CD14-positive monocyte (primary cell): ENCODE measurements around the gene ETV1. TPM values are rescaled to one million over a fixed set of nuclear protein-coding genes. Genes with fewer than 3 reads are reported as not detected.

Source experiments
- DNase-seq, 3 donors: peaks; one replicate each; pipeline ENCODE4 v3.0.0-alpha.2; 2011 to 2022
- H2AFZ ChIP-seq: 2 replicates; pipeline ENCODE4 v1.6.0; 2012; ENCODE audit warnings: mild to moderate bottlenecking, low read depth, low read length, inconsistent platforms; ENCODE audit not compliant: insufficient read depth, poor library complexity, severe bottlenecking
- H3K27ac ChIP-seq, 2 donors: 1 replicate in 1 of 2; 2 replicates in 1 of 2; pipeline ENCODE4 v1.5.1; 2012 to 2013; ENCODE audit warnings: low read length in 2 of 2, control low read depth in 1 of 2, inconsistent platforms in 1 of 2, low read depth in 1 of 2, mild to moderate bottlenecking in 1 of 2
- H3K27me3 ChIP-seq, 2 donors: one replicate each; pipeline versions ENCODE4 v1.6.0 to v1.6.1; 2011 to 2013; ENCODE audit warnings: low read length in 2 of 2; ENCODE audit not compliant: control insufficient read depth in 2 of 2, insufficient read depth in 2 of 2
- H3K36me3 ChIP-seq, 2 donors: replicated peaks in 1 of 2; 1 replicate in 1 of 2; 2 replicates in 1 of 2; pipeline versions ENCODE4 v1.5.1 to v1.6.1; 2012 to 2013; ENCODE audit warnings: low read length in 2 of 2, control low read depth in 1 of 2, inconsistent platforms in 1 of 2, mild to moderate bottlenecking in 1 of 2; ENCODE audit not compliant: insufficient read depth in 2 of 2, control insufficient read depth in 1 of 2
- H3K4me1 ChIP-seq, 2 donors: 1 replicate in 1 of 2; 2 replicates in 1 of 2; pipeline versions ENCODE4 v1.5.1 to v1.6.1; 2012 to 2013; ENCODE audit warnings: low read length in 2 of 2, control low read depth in 1 of 2, inconsistent platforms in 1 of 2, mild to moderate bottlenecking in 1 of 2, moderate library complexity in 1 of 2; ENCODE audit not compliant: insufficient read depth in 2 of 2, control insufficient read depth in 1 of 2
- H3K4me2 ChIP-seq: replicated peaks from 2 replicates; pipeline ENCODE3; 2012; ENCODE audit warnings: low read length, moderate library complexity, mild to moderate bottlenecking; ENCODE audit not compliant: poor library complexity, severe bottlenecking; ENCODE audit errors: extremely low read depth
- H3K4me3 ChIP-seq, 3 experiments: fragments of 200-600 bp in 1 of 3; sonication (generic) in 1 of 3; replicated peaks in 1 of 3; 1 replicate in 2 of 3; 2 replicates in 1 of 3; pipeline ENCODE4 v1.5.1; 2011 to 2013; ENCODE audit warnings: low read length in 3 of 3, mild to moderate bottlenecking in 3 of 3, control low read depth in 2 of 3, low read depth in 2 of 3, inconsistent platforms in 1 of 3, moderate library complexity in 1 of 3
- H3K79me2 ChIP-seq: 2 replicates; pipeline ENCODE4 v1.6.0; 2012; ENCODE audit warnings: mild to moderate bottlenecking, control low read depth, inconsistent platforms, low read length, moderate library complexity; ENCODE audit not compliant: insufficient read depth
- H3K9ac ChIP-seq: 2 replicates; pipeline ENCODE4 v1.6.0; 2017; ENCODE audit warnings: low read length, mild to moderate bottlenecking; ENCODE audit not compliant: insufficient read depth, poor library complexity, severe bottlenecking
- H3K9me3 ChIP-seq, 2 donors: replicated peaks in 1 of 2; 1 replicate in 1 of 2; 2 replicates in 1 of 2; pipeline versions ENCODE4 v1.5.1 to v1.6.1; 2012 to 2013; ENCODE audit warnings: low read length in 2 of 2, control low read depth in 1 of 2; ENCODE audit not compliant: control insufficient read depth in 1 of 2, insufficient read depth in 1 of 2
- H4K20me1 ChIP-seq: 2 replicates; pipeline ENCODE4 v1.6.0; 2012; ENCODE audit warnings: mild to moderate bottlenecking, low read length, control low read depth, moderate library complexity; ENCODE audit not compliant: insufficient read depth
- H3K27ac Mint-ChIP-seq, 7 donors: one replicate each; pipeline ENCODE4 v1.8.0; 2020; ENCODE audit warnings: mild to moderate bottlenecking in 7 of 7, mixed read lengths in 7 of 7, moderate library complexity in 6 of 7, inconsistent platforms in 2 of 7
- H3K27me3 Mint-ChIP-seq, 3 donors: one replicate each; pipeline ENCODE4 v1.8.0; 2021 to 2022; ENCODE audit warnings: low read depth in 3 of 3, mild to moderate bottlenecking in 3 of 3, mixed read lengths in 3 of 3, moderate library complexity in 3 of 3, inconsistent platforms in 1 of 3
- H3K36me3 Mint-ChIP-seq, 2 donors: one replicate each; pipeline ENCODE4 v1.8.0; 2020; ENCODE audit warnings: mixed read lengths in 2 of 2, inconsistent platforms in 1 of 2, mild to moderate bottlenecking in 1 of 2
- H3K4me1 Mint-ChIP-seq: one replicate; pipeline ENCODE4 v1.8.0; 2020; ENCODE audit warnings: mild to moderate bottlenecking, mixed read lengths
- H3K4me3 Mint-ChIP-seq, 2 donors: one replicate each; pipeline ENCODE4 v1.8.0; 2020; ENCODE audit warnings: mild to moderate bottlenecking in 2 of 2, mixed read lengths in 2 of 2, moderate library complexity in 1 of 2
- H3K9me3 Mint-ChIP-seq, 7 donors: one replicate each; pipeline ENCODE4 v1.8.0; 2020 to 2022; ENCODE audit warnings: mixed read lengths in 7 of 7, mild to moderate bottlenecking in 6 of 7, moderate library complexity in 6 of 7, inconsistent platforms in 2 of 7
- CTCF ChIP-seq: fragments of 200-600 bp; IDR thresholded peaks from one replicate; pipeline ENCODE4 v1.8.0; 2022; ENCODE audit warnings: antibody characterized with exemption, mild to moderate bottlenecking
- WGBS: methylation state at CpG from one replicate; pipeline ENCODE4 v1.1.5; 2013; ENCODE audit warnings: missing lambda C conversion rate; ENCODE audit not compliant: insufficient coverage; 5-methylcytosine and 5-hydroxymethylcytosine counted together
- intact Hi-C, 2 donors: fragments of 100-400 bp; cut with micrococcal nuclease; formaldehyde crosslinking; loops; one replicate each; pipeline versions ENCODE4 v1.15.0 to v1.15.1; 2023
- polyA plus RNA-seq, 3 donors: library from polyadenylated mRNA; depleted of rRNA in 1 of 3; unstranded in 2 of 3; stranded (reverse) in 1 of 3; fragments of 300-500 nt in 2 of 3; fragments of >200 nt in 1 of 3; fragmentation: Illumina TruSeq in 2 of 3; gene quantifications; 1 replicate in 2 of 3; 2 replicates in 1 of 3; pipeline ENCODE4 v1.2.3, GENCODE V29; 2012 to 2021

The ETV1 gene
- polyA plus RNA-seq, 3 donors = not detected

- Histone ChIP-seq H3K27ac (no peak overlapping the region), H3K79me2 (no peaks in the 10 kb centered on the region), H2AFZ (no peak overlapping the region), H3K4me1 (no peaks in the 10 kb centered on the region), H4K20me1 (no peaks in the 10 kb centered on the region), H3K9ac (no peak overlapping the region), H3K4me2 (no peak overlapping the region), H3K27me3 (no peaks in the 10 kb centered on the region), H3K4me3 (no peak overlapping the region), H3K36me3 (no peaks in the 10 kb centered on the region), H3K9me3 (no peaks in the 10 kb centered on the region)
- H3K27ac Mint-ChIP-seq = no peak overlapping the region
- no CpG with 5 or more reads among the region's 1 CpG for WGBS
- peaks cover 1 to 2% (median 1%) of the 10 kb centered on the region in 3 donors for H3K27me3 Mint-ChIP-seq
- DNase-seq = no peak
- no peaks in the 10 kb centered on the region for H3K36me3 Mint-ChIP-seq
- peaks cover 0 to 4% (median 0%) of the 10 kb centered on the region in 7 donors for H3K9me3 Mint-ChIP-seq
- no peak overlapping the region for H3K4me3 Mint-ChIP-seq
- H3K4me1 Mint-ChIP-seq = no peaks in the 10 kb centered on the region
- intact Hi-C loops = no loop called here
- no peak for TF ChIP-seq CTCF
These were observed 24.4 kb upstream of the ETV1 start for GRCh38 chr7:14013898-14014297.

GRCh38 chr7:14009453-14010418 lies 20.3 kb upstream of the ETV1 start:
- H3K36me3 ChIP-seq = no peaks in the 10 kb centered on the region
- H3K4me3 ChIP-seq = no peak overlapping the region
- H2AFZ ChIP-seq = no peak overlapping the region
- H3K4me3 Mint-ChIP-seq = no peak overlapping the region
- no peaks in the 10 kb centered on the region for H3K27me3 Mint-ChIP-seq
- H3K9ac ChIP-seq = no peak overlapping the region
- no peak for TF ChIP-seq CTCF
- peaks cover 0 to 4% (median 2%) of the 10 kb centered on the region in 7 donors for H3K9me3 Mint-ChIP-seq
- no peak overlapping the region for H3K4me2 ChIP-seq
- H4K20me1 ChIP-seq = no peaks in the 10 kb centered on the region
- DNase-seq = no peak
- no peak overlapping the region for H3K27ac ChIP-seq
- H3K27ac Mint-ChIP-seq = no peak overlapping the region
- no peaks in the 10 kb centered on the region for H3K27me3 ChIP-seq
- no peaks in the 10 kb centered on the region for H3K4me1 ChIP-seq
- no peaks in the 10 kb centered on the region for H3K9me3 ChIP-seq
- H3K79me2 ChIP-seq = no peaks in the 10 kb centered on the region
- H3K36me3 Mint-ChIP-seq = no peaks in the 10 kb centered on the region
- intact Hi-C loops = no loop called here
- no peaks in the 10 kb centered on the region for H3K4me1 Mint-ChIP-seq
- no CpG with 5 or more reads among the region's 10 CpGs for WGBS
